HFFc6 (cell line): ENCODE measurements around the gene ARHGEF9. TPM values are rescaled to one million over a fixed set of nuclear protein-coding genes. Genes with fewer than 3 reads are reported as not detected.

Experiments
- DNase-seq: peaks from one replicate; pipeline ENCODE4 v3.0.0-alpha.2; 2018
- H3K27ac Mint-ChIP-seq: 2 replicates; pipeline ENCODE4 v1.8.0; 2020; ENCODE audit warnings: mild to moderate bottlenecking, mixed read lengths
- H3K27me3 Mint-ChIP-seq: 2 replicates; pipeline ENCODE4 v1.8.0; 2021; ENCODE audit warnings: mild to moderate bottlenecking, moderate library complexity, mixed read lengths; ENCODE audit not compliant: insufficient read depth
- H3K36me3 Mint-ChIP-seq: 2 replicates; pipeline ENCODE4 v1.8.0; 2021; ENCODE audit warnings: low read depth, mixed read lengths
- H3K4me1 Mint-ChIP-seq: 2 replicates; pipeline ENCODE4 v1.8.0; 2020; ENCODE audit warnings: low read depth, mixed read lengths
- H3K4me3 Mint-ChIP-seq: 2 replicates; pipeline ENCODE4 v1.8.0; 2020; ENCODE audit warnings: mild to moderate bottlenecking, moderate library complexity, mixed read lengths
- H3K9me3 Mint-ChIP-seq: 2 replicates; pipeline ENCODE4 v1.8.0; 2020; ENCODE audit warnings: mild to moderate bottlenecking, mixed read lengths
- CTCF ChIP-seq: fragments of 200-600 bp; sonication (generic); IDR thresholded peaks from 2 replicates; pipeline ENCODE4 v1.5.0; 2021; ENCODE audit warnings: antibody characterized with exemption, mild to moderate bottlenecking
- total RNA-seq, 6 experiments: library from RNA; stranded (reverse); fragmentation: NEBNext Ultra II Directional; extraction: Animal tissue kit (Norgen Biotek cat#: 25700); gene quantifications; 2 replicates in 1 of 6; 3 replicates in 5 of 6; pipeline ENCODE4 v1.2.3, GENCODE V29; 2021

The ARHGEF9 gene
- total RNA-seq, 6 experiments from 2014 or later = 18.8 to 23.0 (median 20.2) TPM

DNA sequence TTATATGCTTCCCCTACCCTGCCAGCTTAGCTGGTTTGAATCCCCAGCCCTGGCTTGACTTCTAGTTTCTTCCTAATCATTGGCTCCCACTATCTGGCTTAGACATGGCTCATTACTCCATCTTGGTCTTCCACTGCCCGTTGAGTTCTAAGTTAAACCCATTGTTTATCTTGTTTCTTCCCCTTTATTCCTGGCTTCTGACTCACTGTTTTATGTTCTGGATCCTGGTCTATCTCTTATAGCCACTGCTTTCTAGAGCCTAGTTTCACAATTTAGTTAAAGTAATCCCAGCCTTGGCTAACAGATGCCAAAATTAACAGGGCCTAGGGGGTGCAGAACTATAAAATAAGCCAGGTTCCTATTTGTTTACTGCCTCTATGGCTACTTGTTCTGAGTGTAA is 120.9 kb downstream of the ARHGEF9 start:
- H3K4me3 Mint-ChIP-seq = no peak overlapping the region

DNA sequence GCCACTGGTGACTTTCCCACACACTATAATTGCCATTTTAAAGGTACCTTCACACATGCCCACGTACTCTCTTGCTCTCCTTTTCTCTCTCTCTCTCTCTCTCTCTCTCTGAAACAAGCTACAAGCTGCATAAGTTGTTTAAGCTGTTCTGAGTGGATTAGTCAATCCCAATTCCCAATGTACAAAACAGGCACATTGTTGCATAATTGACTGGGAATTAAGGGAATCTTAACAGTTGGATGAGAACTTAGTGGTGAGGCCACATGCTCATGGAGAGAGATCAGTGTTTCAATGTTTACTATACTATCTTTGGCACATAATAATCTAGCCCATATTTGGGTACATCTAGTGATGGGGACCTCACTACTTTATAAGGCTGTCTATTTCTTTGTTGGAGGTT is 123.3 kb downstream of the ARHGEF9 start:
- peaks cover 46% of the 10 kb centered on the region for H3K4me1 Mint-ChIP-seq
- H3K4me3 Mint-ChIP-seq = no peak overlapping the region
- no peaks in the 10 kb centered on the region for H3K9me3 Mint-ChIP-seq
- DNase-seq = no peak
- H3K36me3 Mint-ChIP-seq = peaks cover 10% of the 10 kb centered on the region; the same call in 1 of the 2 replicates
- no peak overlapping the region for H3K27ac Mint-ChIP-seq
- TF ChIP-seq CTCF = no peak
- H3K27me3 Mint-ChIP-seq = no peaks in the 10 kb centered on the region; the same call in 1 of the 2 replicates

More for the DNA sequence above, 120.9 kb downstream of the ARHGEF9 start:
- no peaks in the 10 kb centered on the region for H3K9me3 Mint-ChIP-seq
- H3K27me3 Mint-ChIP-seq = no peaks in the 10 kb centered on the region
- DNase-seq = peak; percentile 16
- peaks cover 22% of the 10 kb centered on the region for H3K4me1 Mint-ChIP-seq
- peak overlapping the region; percentile 73 for H3K27ac Mint-ChIP-seq
- TF ChIP-seq CTCF = no peak
- H3K36me3 Mint-ChIP-seq = peaks cover 10% of the 10 kb centered on the region; the same call in 1 of the 2 replicates

- TF ChIP-seq CTCF = no peak
- Mint-ChIP-seq H3K9me3 (no peaks in the 10 kb centered on the region), H3K4me3 (peak overlapping the region; percentile 41; the same call in 1 of the 2 replicates), H3K27me3 (no peaks in the 10 kb centered on the region; the same call in 1 of the 2 replicates), H3K27ac (peak overlapping the region; percentile 88), H3K36me3 (peaks cover 16% of the 10 kb centered on the region; the same call in 1 of the 2 replicates), H3K4me1 (peaks cover 34% of the 10 kb centered on the region)
- DNase-seq = no peak
Measured at GRCh38 chrX:63658920-63659319, 126.1 kb downstream of the ARHGEF9 start.

- H3K27me3 Mint-ChIP-seq = no peaks in the 10 kb centered on the region; the same call in 1 of the 2 replicates
- peaks cover 18% of the 10 kb centered on the region; the same call in 1 of the 2 replicates for H3K36me3 Mint-ChIP-seq
- H3K4me1 Mint-ChIP-seq = peaks cover 38% of the 10 kb centered on the region
- peak; percentile 51 for DNase-seq
- H3K27ac Mint-ChIP-seq = peak overlapping the region; percentile 88
- TF ChIP-seq CTCF = no peak
- no peaks in the 10 kb centered on the region for H3K9me3 Mint-ChIP-seq
- H3K4me3 Mint-ChIP-seq = peak overlapping the region; percentile 64
Measured at GRCh38 chrX:63657821-63658220, 127.2 kb downstream of the ARHGEF9 start.

GRCh38 chrX:63656871-63657580 is 128.0 kb downstream of the ARHGEF9 start:
- Mint-ChIP-seq H3K27ac (peak overlapping the region; percentile 88), H3K9me3 (no peaks in the 10 kb centered on the region), H3K4me3 (peak overlapping the region; percentile 60; the same call in 1 of the 2 replicates), H3K27me3 (no peaks in the 10 kb centered on the region; the same call in 1 of the 2 replicates), H3K36me3 (peaks cover 21% of the 10 kb centered on the region; the same call in 1 of the 2 replicates), H3K4me1 (peaks cover 43% of the 10 kb centered on the region)
- TF ChIP-seq CTCF = no peak
- peak; percentile 78 for DNase-seq
